T-helper 17 cell (primary cell): ENCODE results near the gene DAAM2. TPM values are rescaled to one million over a fixed set of nuclear protein-coding genes. Genes with fewer than 3 reads are reported as not detected.

ENCODE experiments used
- ATAC-seq: fragments of 150-1000 bp; cut with Tn5 transposase; 2 replicates; pipeline ENCODE4 v1.10.0; 2021; ENCODE audit warnings: mild to moderate bottlenecking, moderate library complexity
- DNase-seq, 3 donors: peaks; one replicate each; pipeline versions ENCODE4 v3.0.0 to v3.0.0-alpha.2; 2020 to 2021
- H3K9me3 ChIP-seq: one replicate; pipeline ENCODE4 v1.7.0; 2013; ENCODE audit warnings: low read length, mild to moderate bottlenecking; ENCODE audit not compliant: control insufficient read depth, poor library complexity, severe bottlenecking
- H3K27ac Mint-ChIP-seq: one replicate; pipeline ENCODE4 v1.8.0; 2022; ENCODE audit warnings: mild to moderate bottlenecking, moderate library complexity, mixed read lengths
- H3K27me3 Mint-ChIP-seq: one replicate; pipeline ENCODE4 v1.8.0; 2022; ENCODE audit warnings: mixed read lengths
- H3K36me3 Mint-ChIP-seq: one replicate; pipeline ENCODE4 v1.8.0; 2022; ENCODE audit warnings: low read depth, mixed read lengths
- H3K4me1 Mint-ChIP-seq: one replicate; pipeline ENCODE4 v1.8.0; 2022; ENCODE audit warnings: mild to moderate bottlenecking, mixed read lengths
- H3K4me3 Mint-ChIP-seq: one replicate; pipeline ENCODE4 v1.8.0; 2022; ENCODE audit warnings: mild to moderate bottlenecking, moderate library complexity, mixed read lengths
- total RNA-seq, 4 donors: library from RNA in 2 of 4; stranded (reverse) in 2 of 4; gene quantifications; one replicate each; pipeline ENCODE4 v1.2.3 and lab custom pipeline; 2022 to 2026

Gene DAAM2
- total RNA-seq, 2 donors from 2014 or later = not detected

- Mint-ChIP-seq H3K36me3 (no peaks in the 10 kb centered on the region), H3K4me3 (no peak overlapping the region), H3K27me3 (peaks cover 53% of the 10 kb centered on the region), H3K27ac (no peak overlapping the region), H3K4me1 (peaks cover 4% of the 10 kb centered on the region)
- DNase-seq (no peak), ATAC-seq (no peak)
- H3K9me3 ChIP-seq = no peaks in the 10 kb centered on the region
These were observed 39.5 kb downstream of the DAAM2 start for GRCh38 chr6:39831701-39832100.

GRCh38 chr6:39834278-39834677, 42.1 kb downstream of the DAAM2 start:
- H3K4me1 Mint-ChIP-seq = peaks cover 2% of the 10 kb centered on the region
- no peaks in the 10 kb centered on the region for H3K36me3 Mint-ChIP-seq
- H3K27me3 Mint-ChIP-seq = peaks cover 59% of the 10 kb centered on the region
- no peak overlapping the region for H3K4me3 Mint-ChIP-seq
- ATAC-seq (no peak), DNase-seq (no peak)
- no peak overlapping the region for H3K27ac Mint-ChIP-seq
- no peaks in the 10 kb centered on the region for H3K9me3 ChIP-seq

- no peak for ATAC-seq
- Mint-ChIP-seq H3K4me1 (peaks cover 2% of the 10 kb centered on the region), H3K4me3 (no peak overlapping the region), H3K36me3 (no peaks in the 10 kb centered on the region), H3K27ac (no peak overlapping the region), H3K27me3 (peaks cover 64% of the 10 kb centered on the region)
- no peak for DNase-seq
- no peaks in the 10 kb centered on the region for H3K9me3 ChIP-seq
These were observed 42.7 kb downstream of the DAAM2 start for GRCh38 chr6:39834866-39835265.

GRCh38 chr6:39835821-39836295, 43.7 kb downstream of the DAAM2 start:
- Mint-ChIP-seq H3K4me1 (peaks cover 2% of the 10 kb centered on the region), H3K27me3 (peaks cover 61% of the 10 kb centered on the region), H3K4me3 (no peak overlapping the region), H3K36me3 (no peaks in the 10 kb centered on the region), H3K27ac (no peak overlapping the region)
- no peak for ATAC-seq
- no peak for DNase-seq
- no peaks in the 10 kb centered on the region for H3K9me3 ChIP-seq

GRCh38 chr6:39836606-39837005, 44.4 kb downstream of the DAAM2 start:
- H3K27ac Mint-ChIP-seq = no peak overlapping the region
- ATAC-seq (no peak), DNase-seq (no peak)
- no peaks in the 10 kb centered on the region for H3K9me3 ChIP-seq
- H3K4me1 Mint-ChIP-seq = peaks cover 2% of the 10 kb centered on the region
- H3K36me3 Mint-ChIP-seq = no peaks in the 10 kb centered on the region
- H3K27me3 Mint-ChIP-seq = peaks cover 57% of the 10 kb centered on the region
- no peak overlapping the region for H3K4me3 Mint-ChIP-seq

GRCh38 chr6:39839445-39839844, 47.3 kb downstream of the DAAM2 start:
- no peak overlapping the region for H3K27ac Mint-ChIP-seq
- H3K27me3 Mint-ChIP-seq = peaks cover 40% of the 10 kb centered on the region
- H3K9me3 ChIP-seq = no peaks in the 10 kb centered on the region
- no peaks in the 10 kb centered on the region for H3K4me1 Mint-ChIP-seq
- ATAC-seq (no peak), DNase-seq (no peak)
- no peaks in the 10 kb centered on the region for H3K36me3 Mint-ChIP-seq
- H3K4me3 Mint-ChIP-seq = no peak overlapping the region

GRCh38 chr6:39840781-39841180, 48.6 kb downstream of the DAAM2 start:
- H3K27me3 Mint-ChIP-seq = peaks cover 29% of the 10 kb centered on the region
- DNase-seq = no peak
- H3K4me3 Mint-ChIP-seq = no peak overlapping the region
- H3K4me1 Mint-ChIP-seq = no peaks in the 10 kb centered on the region
- H3K9me3 ChIP-seq = no peaks in the 10 kb centered on the region
- H3K27ac Mint-ChIP-seq = no peak overlapping the region
- H3K36me3 Mint-ChIP-seq = no peaks in the 10 kb centered on the region
- ATAC-seq = no peak

GRCh38 chr6:39841291-39841690, 49.1 kb downstream of the DAAM2 start:
- no peaks in the 10 kb centered on the region for H3K9me3 ChIP-seq
- no peaks in the 10 kb centered on the region for H3K36me3 Mint-ChIP-seq
- no peak overlapping the region for H3K27ac Mint-ChIP-seq
- no peaks in the 10 kb centered on the region for H3K4me1 Mint-ChIP-seq
- peaks cover 26% of the 10 kb centered on the region for H3K27me3 Mint-ChIP-seq
- no peak overlapping the region for H3K4me3 Mint-ChIP-seq
- ATAC-seq (no peak), DNase-seq (no peak)

GRCh38 chr6:39841923-39842322, 49.7 kb downstream of the DAAM2 start:
- DNase-seq (no peak), ATAC-seq (no peak)
- H3K9me3 ChIP-seq = no peaks in the 10 kb centered on the region
- H3K27me3 Mint-ChIP-seq = peaks cover 19% of the 10 kb centered on the region
- no peaks in the 10 kb centered on the region for H3K4me1 Mint-ChIP-seq
- H3K27ac Mint-ChIP-seq = no peak overlapping the region
- H3K36me3 Mint-ChIP-seq = no peaks in the 10 kb centered on the region
- H3K4me3 Mint-ChIP-seq = no peak overlapping the region

- H3K27me3 Mint-ChIP-seq = peaks cover 8% of the 10 kb centered on the region
- H3K36me3 Mint-ChIP-seq = no peaks in the 10 kb centered on the region
- no peaks in the 10 kb centered on the region for H3K4me1 Mint-ChIP-seq
- no peak overlapping the region for H3K4me3 Mint-ChIP-seq
- H3K27ac Mint-ChIP-seq = no peak overlapping the region
- no peak for ATAC-seq
- DNase-seq = no peak
- H3K9me3 ChIP-seq = no peaks in the 10 kb centered on the region
These were observed 51.3 kb downstream of the DAAM2 start for GRCh38 chr6:39843305-39844020.

- DNase-seq = no peak
- no peak overlapping the region for H3K4me3 Mint-ChIP-seq
- no peaks in the 10 kb centered on the region for H3K4me1 Mint-ChIP-seq
- H3K27ac Mint-ChIP-seq = no peak overlapping the region
- H3K27me3 Mint-ChIP-seq = no peaks in the 10 kb centered on the region
- no peaks in the 10 kb centered on the region for H3K9me3 ChIP-seq
- no peaks in the 10 kb centered on the region for H3K36me3 Mint-ChIP-seq
- ATAC-seq = no peak
These were observed 52.7 kb downstream of the DAAM2 start for GRCh38 chr6:39844866-39845265.

- Mint-ChIP-seq H3K36me3 (no peaks in the 10 kb centered on the region), H3K4me3 (no peak overlapping the region), H3K4me1 (no peaks in the 10 kb centered on the region), H3K27ac (no peak overlapping the region), H3K27me3 (peaks cover 17% of the 10 kb centered on the region)
- H3K9me3 ChIP-seq = no peaks in the 10 kb centered on the region
- ATAC-seq (no peak), DNase-seq (no peak)
These were observed 55.0 kb downstream of the DAAM2 start for GRCh38 chr6:39847221-39847620.

GRCh38 chr6:39848171-39848570, 56.0 kb downstream of the DAAM2 start:
- Mint-ChIP-seq H3K4me1 (no peaks in the 10 kb centered on the region), H3K27me3 (peaks cover 20% of the 10 kb centered on the region), H3K27ac (no peak overlapping the region), H3K36me3 (no peaks in the 10 kb centered on the region), H3K4me3 (no peak overlapping the region)
- H3K9me3 ChIP-seq = no peaks in the 10 kb centered on the region
- no peak for DNase-seq
- no peak for ATAC-seq

- no peak overlapping the region for H3K27ac Mint-ChIP-seq
- H3K27me3 Mint-ChIP-seq = peaks cover 24% of the 10 kb centered on the region
- ATAC-seq (no peak), DNase-seq (no peak)
- no peaks in the 10 kb centered on the region for H3K36me3 Mint-ChIP-seq
- no peaks in the 10 kb centered on the region for H3K9me3 ChIP-seq
- no peak overlapping the region for H3K4me3 Mint-ChIP-seq
- H3K4me1 Mint-ChIP-seq = no peaks in the 10 kb centered on the region
These were observed 57.1 kb downstream of the DAAM2 start for GRCh38 chr6:39849228-39849627.
